Astrocyte of the cerebellum (primary cell): ENCODE measurements around the gene STXBP5L.
"Not testable (repeated sequence)": the region's sequence is repeated elsewhere in the genome, so short reads cannot be mapped to it uniquely, and the experiment has no call there.

Experiments used
- DNase-seq: peaks from one replicate; pipeline ENCODE4 v3.0.0-alpha.2; 2011; ENCODE audit warnings: low read depth
- H3K4me3 ChIP-seq: 2 replicates; pipeline ENCODE4 v1.5.1; 2011; ENCODE audit warnings: mild to moderate bottlenecking, low read depth, low read length, moderate library complexity
- in situ Hi-C: cut with HindIII; loops from 2 replicates; pipeline ENCODE4 v1.10.0; 2017; ENCODE audit warnings: low sequenced_read_pairs
- TF ChIP-seq, protein P1 (sequence below): IDR thresholded peaks from 2 replicates; pipeline ENCODE4 v1.5.1; 2012; ENCODE audit warnings: low read length, low read depth, moderate library complexity, mild to moderate bottlenecking; ENCODE audit errors: missing control alignments

Gene STXBP5L

DNA sequence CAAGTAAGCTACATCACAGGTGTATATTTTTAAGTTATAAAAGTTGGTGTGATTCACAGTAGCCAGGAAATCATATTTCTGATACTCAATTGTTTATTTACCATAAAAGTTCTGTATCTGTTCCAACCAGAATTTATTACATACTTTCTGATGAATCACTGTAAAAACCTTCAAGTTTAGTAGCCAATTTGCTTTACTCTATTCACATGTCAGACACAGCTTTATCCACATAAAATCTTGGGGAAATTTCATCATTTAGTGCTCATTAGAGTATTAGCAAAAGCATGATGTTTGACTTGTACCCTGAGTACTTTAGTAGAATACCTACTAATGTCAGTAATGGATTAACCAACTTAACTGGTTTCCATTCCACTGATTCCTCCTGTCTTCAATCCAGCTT, 388.0 kb downstream of the STXBP5L start:
- in situ Hi-C loops: no loop called here
- TF ChIP-seq, protein P1, sequence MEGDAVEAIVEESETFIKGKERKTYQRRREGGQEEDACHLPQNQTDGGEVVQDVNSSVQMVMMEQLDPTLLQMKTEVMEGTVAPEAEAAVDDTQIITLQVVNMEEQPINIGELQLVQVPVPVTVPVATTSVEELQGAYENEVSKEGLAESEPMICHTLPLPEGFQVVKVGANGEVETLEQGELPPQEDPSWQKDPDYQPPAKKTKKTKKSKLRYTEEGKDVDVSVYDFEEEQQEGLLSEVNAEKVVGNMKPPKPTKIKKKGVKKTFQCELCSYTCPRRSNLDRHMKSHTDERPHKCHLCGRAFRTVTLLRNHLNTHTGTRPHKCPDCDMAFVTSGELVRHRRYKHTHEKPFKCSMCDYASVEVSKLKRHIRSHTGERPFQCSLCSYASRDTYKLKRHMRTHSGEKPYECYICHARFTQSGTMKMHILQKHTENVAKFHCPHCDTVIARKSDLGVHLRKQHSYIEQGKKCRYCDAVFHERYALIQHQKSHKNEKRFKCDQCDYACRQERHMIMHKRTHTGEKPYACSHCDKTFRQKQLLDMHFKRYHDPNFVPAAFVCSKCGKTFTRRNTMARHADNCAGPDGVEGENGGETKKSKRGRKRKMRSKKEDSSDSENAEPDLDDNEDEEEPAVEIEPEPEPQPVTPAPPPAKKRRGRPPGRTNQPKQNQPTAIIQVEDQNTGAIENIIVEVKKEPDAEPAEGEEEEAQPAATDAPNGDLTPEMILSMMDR: no peak
- H3K4me3 ChIP-seq: no peak overlapping the region
- no peak for DNase-seq

GRCh38 chr3:121324320-121324719, 416.3 kb downstream of the STXBP5L start:
- in situ Hi-C loops: no loop called here
- H3K4me3 ChIP-seq: no peak overlapping the region
- no peak for DNase-seq
- TF ChIP-seq, protein P1: no peak

DNA sequence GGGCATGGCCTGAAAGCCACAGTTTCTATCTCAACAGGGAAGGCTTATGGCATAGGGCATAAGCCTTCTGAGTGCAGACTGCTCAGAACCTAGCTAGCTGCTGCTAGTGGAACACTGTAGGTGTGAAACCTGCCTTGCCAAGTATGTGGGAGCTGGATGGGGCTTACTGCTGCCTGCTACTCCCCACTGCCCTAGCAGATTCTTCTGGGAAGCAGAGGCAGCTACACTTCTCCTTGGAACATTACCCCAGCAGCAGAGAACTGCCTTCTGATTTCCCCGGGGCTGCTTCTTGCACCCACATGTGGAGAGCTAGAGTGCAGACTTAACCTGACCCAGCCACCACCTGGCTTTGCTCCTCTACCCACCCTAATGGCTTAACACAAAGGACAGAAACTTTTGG, 422.1 kb downstream of the STXBP5L start:
- TF ChIP-seq, protein P1: no peak
- in situ Hi-C loops: no loop called here

GRCh38 chr3:121330634-121331033, 422.6 kb downstream of the STXBP5L start:
- no peak overlapping the region for H3K4me3 ChIP-seq
- no peak for DNase-seq
- in situ Hi-C loops: no loop called here
- TF ChIP-seq, protein P1: no peak

More for the DNA sequence above, 422.1 kb downstream of the STXBP5L start:
- DNase-seq: no peak
- H3K4me3 ChIP-seq: no peak overlapping the region

DNA sequence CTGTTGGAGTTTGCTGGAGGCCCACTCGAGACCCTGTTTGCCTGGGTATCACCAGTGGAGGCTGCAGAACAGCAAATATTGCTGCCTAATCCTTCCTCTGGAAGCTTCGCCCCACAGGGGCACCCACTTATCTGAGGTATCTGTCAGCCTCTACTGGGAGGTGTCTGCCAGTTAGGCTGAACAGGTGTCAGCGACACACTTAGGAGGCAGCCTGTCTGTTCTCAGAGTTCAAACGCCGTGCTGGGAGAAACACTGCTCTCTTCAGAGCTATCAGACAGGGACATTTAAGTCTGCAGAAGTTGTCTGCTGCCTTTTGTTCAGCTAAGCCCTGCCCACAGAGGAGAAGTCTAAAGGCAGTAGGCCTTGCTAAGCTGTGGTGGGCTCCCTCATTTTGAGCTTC, 448.0 kb downstream of the STXBP5L start:
- DNase-seq, H3K4me3 ChIP-seq, in situ Hi-C loops: not testable (repeated sequence)

DNA sequence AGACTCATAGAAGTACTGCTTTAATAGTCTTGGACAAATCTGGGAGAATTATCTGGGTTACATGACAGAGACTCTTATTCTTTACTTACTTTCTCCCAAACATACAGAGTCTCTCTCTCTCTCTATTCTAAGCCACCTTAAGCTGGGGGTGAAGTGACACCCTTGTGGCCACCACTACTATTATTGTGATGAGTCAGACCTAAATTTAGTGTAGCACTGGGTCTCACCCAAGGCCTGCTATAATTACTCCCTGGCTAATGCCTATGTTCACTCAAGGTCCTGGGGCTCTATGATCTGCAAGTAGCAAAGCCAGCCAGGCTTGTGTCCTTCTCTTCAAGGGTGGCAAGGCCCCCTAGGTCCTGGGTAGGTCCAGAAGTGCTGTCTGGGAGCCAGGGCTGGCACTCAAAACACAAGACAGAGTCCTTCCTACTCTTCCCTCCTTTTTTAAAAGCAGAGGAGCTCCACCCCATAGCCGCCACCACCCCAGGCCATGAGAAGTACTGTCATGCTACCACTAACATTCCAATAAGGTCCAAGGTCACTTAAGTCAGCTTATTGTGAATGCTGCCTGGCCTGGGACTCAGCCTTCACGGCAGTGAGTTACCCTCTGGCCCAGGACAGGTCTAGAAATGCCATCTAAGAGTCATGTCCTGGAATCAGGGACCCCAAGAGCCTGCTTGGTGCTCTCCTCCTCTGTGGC, 454.2 kb downstream of the STXBP5L start:
- TF ChIP-seq, protein P1: no peak
- no peak for DNase-seq

GRCh38 chr3:121388308-121388707, 480.3 kb downstream of the STXBP5L start:
- in situ Hi-C loops, DNase-seq, H3K4me3 ChIP-seq: not testable (repeated sequence)

More for the DNA sequence above, 454.2 kb downstream of the STXBP5L start:
- H3K4me3 ChIP-seq: no peak overlapping the region
- in situ Hi-C loops: no loop called here

- H3K4me3 ChIP-seq, in situ Hi-C loops, DNase-seq: not testable (repeated sequence)
These were observed 488.0 kb downstream of the STXBP5L start for GRCh38 chr3:121395967-121396366.

DNA sequence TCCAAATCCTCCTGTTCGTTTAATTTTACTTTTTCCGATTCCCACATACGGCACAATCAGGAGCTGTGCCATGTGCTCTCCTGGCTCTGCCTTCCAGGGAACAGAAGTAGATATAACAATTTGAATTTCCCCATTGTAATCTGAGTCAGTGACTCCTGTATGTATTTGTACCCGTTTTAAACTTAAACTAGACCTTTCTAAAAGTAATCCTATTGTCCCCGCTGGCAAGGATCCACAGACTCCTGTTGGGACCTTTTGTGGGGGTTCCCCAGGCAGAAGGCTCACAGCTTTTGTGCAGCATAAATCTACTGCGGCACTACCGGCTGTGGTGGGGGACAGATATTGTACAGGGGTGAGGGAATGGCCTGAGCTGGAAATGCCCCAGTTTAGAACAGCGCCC, 490.0 kb downstream of the STXBP5L start:
- in situ Hi-C loops, DNase-seq, H3K4me3 ChIP-seq: not testable (repeated sequence)
